Spleen (tissue), 7 donors: ENCODE data around the gene GRIK3.

ENCODE experiments used
- CTCF ChIP-seq, 11 experiments: fragments of 200-600 bp in 7 of 11; fragments of 450-650 bp in 4 of 11; sonication (generic) in 4 of 11; IDR thresholded peaks in 8 of 11; conservative IDR thresholded peaks in 3 of 11; 1 replicate in 7 of 11; 2 replicates in 4 of 11; pipeline versions ENCODE4 v1.4.0 to v1.8.0; 2016 to 2021; ENCODE audit warnings: antibody characterized with exemption in 11 of 11, inconsistent platforms in 4 of 11, mild to moderate bottlenecking in 1 of 11
- POLR2A ChIP-seq, 3 donors: fragments of 450-650 bp; IDR thresholded peaks; one replicate each; pipeline ENCODE4 v1.5.1; 2017; ENCODE audit warnings: antibody characterized with exemption in 3 of 3, mild to moderate bottlenecking in 1 of 3
- POLR2AphosphoS5 ChIP-seq, 3 donors: sonication (generic); formaldehyde crosslinking; IDR thresholded peaks; one replicate each; pipeline ENCODE4 v1.5.1; 2017; ENCODE audit warnings: antibody characterized with exemption in 3 of 3
- donor health status: DM: no; HTN: no; CAD: no; lungs with moderate emphysema.
- donor health status: DM: no; HTN: no; CAD: no.
- donor health status: DM: no; HTN: no; CAD: no.

GRCh38 chr1:36867575-36867974, 166.7 kb downstream of the GRIK3 start:
- TF ChIP-seq CTCF (IDR thresholded peaks at IDR 0.05 in 8 of 11, conservative IDR thresholded peaks at IDR 0.05 in 3 of 11) (no peak), POLR2A (IDR thresholded peaks at IDR 0.05) (no peak), POLR2AphosphoS5 (IDR thresholded peaks at IDR 0.05) (no peak)
